ENCODE results near the gene SYP. TPM values are rescaled to one million over a fixed set of nuclear protein-coding genes. Genes with fewer than 3 reads are reported as not detected.

Gene SYP
- total RNA-seq, 1 donor from 2014 or later: 1.6 TPM

DNA sequence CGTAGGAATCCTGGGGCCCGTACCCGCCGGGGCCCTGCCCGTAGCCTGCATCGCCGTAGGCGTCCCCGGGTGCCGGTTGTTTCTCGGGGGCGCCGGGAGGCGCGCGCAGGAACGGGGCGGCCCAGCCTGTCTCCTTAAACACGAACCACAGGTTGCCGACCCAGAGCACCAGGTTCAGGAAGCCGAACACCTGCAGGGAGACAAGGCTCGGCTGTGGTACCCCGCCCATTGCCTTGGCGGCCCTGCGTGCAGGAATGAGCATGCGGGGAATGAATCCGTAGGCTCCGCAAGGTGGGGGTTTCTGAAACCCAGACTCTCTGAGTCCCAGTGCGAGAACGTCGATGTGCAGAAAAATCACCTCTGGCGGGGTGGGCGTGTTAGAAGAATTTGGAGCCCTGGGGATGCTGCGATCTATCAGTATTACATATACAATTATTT, 8.4 kb downstream of the SYP start:
- no peaks in the 10 kb centered on the region for H3K36me3 ChIP-seq (ENCODE audit: insufficient read depth, low read length)
- H3K36me3 Mint-ChIP-seq (ENCODE audit: low read depth, unreplicated experiment): no peaks in the 10 kb centered on the region
- TF ChIP-seq CTCF (IDR thresholded peaks at IDR 0.05; ENCODE audit: insufficient read depth, low read depth, low read length) (no peak), EZH2 (IDR thresholded peaks at IDR 0.05; ENCODE audit: insufficient read depth, low read length) (no peak)
- H3K27me3 Mint-ChIP-seq (ENCODE audit: low read depth, unreplicated experiment): no peaks in the 10 kb centered on the region
- DNase-seq (ENCODE audit: low read depth) (no peak), FAIRE-seq (no peak)
- H3K4me1 ChIP-seq (ENCODE audit: insufficient read depth, low read length): no peaks in the 10 kb centered on the region
- no peak overlapping the region for H3K27ac Mint-ChIP-seq (ENCODE audit: unreplicated experiment)
- H3K4me1 Mint-ChIP-seq (ENCODE audit: low read depth, unreplicated experiment): peaks cover 1% of the 10 kb centered on the region
- H3K4me3 ChIP-seq (ENCODE audit: insufficient read depth, low read depth, low read length): peak overlapping the region; percentile 74
- peak overlapping the region; percentile 86 for H3K9ac ChIP-seq (ENCODE audit: low read length)
- no peaks in the 10 kb centered on the region for H4K20me1 ChIP-seq (ENCODE audit: insufficient read depth, low read length)
- H3K9me3 ChIP-seq (ENCODE audit: insufficient read depth, low read depth, low read length): no peaks in the 10 kb centered on the region
- peak overlapping the region; percentile 68 for H3K27ac ChIP-seq (ENCODE audit: low read depth, low read length)
- H2AFZ ChIP-seq (ENCODE audit: low read depth, low read length): peak overlapping the region; percentile 56
- H3K4me2 ChIP-seq (ENCODE audit: low read length): peak overlapping the region; percentile 86
- peak overlapping the region; percentile 87 for H3K4me3 Mint-ChIP-seq (ENCODE audit: unreplicated experiment)
- H3K79me2 ChIP-seq (ENCODE audit: insufficient read depth, low read length): no peaks in the 10 kb centered on the region
- H3K27me3 ChIP-seq (ENCODE audit: insufficient read depth, low read length): no peaks in the 10 kb centered on the region
- H3K9me3 Mint-ChIP-seq (ENCODE audit: unreplicated experiment): no peaks in the 10 kb centered on the region

DNA sequence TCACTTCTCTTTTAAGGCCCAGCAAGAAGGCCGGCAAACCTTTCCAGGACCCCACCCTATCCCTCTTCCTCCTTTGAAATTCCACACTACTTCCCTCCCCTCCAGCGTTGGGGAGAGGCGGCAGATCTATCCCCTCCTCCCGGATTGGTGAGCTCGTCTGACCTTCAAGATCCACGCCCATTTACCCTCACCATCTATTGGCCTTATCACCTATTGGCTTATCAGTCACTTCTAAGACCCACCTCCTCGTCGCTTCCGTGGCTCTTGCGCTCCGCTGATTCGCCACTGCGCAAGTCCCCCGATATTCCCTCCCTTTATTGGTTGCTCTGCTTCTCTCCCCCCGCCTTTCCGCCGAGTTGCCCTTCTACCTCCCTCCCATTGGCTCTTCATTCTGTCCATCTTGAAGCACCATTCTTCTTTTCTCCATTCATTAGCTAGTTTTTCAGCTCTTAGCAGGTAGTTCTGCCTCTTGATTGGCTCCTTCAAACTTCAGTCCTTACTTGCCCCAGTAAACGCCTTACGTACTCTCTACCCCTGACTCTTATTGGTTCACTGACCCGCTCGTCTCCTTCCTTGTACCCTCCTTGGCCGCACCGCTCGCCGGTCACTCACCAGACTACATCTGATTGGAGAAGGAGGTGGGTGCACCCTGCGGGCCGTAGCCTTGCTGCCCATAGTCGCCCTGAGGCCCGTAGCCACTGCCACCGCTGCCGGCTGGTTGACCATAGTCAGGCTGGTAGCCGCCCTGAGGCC, 9.0 kb downstream of the SYP start:
- Histone ChIP-seq H3K4me3 (ENCODE audit: insufficient read depth, low read depth, low read length) (peak overlapping the region; percentile 74), H3K36me3 (ENCODE audit: insufficient read depth, low read length) (no peaks in the 10 kb centered on the region), H3K9me3 (ENCODE audit: insufficient read depth, low read depth, low read length) (no peaks in the 10 kb centered on the region), H3K27ac (ENCODE audit: low read depth, low read length) (peak overlapping the region; percentile 68), H3K9ac (ENCODE audit: low read length) (peak overlapping the region; percentile 86), H3K27me3 (ENCODE audit: insufficient read depth, low read length) (no peaks in the 10 kb centered on the region), H4K20me1 (ENCODE audit: insufficient read depth, low read length) (no peaks in the 10 kb centered on the region), H2AFZ (ENCODE audit: low read depth, low read length) (peak overlapping the region; percentile 56), H3K79me2 (ENCODE audit: insufficient read depth, low read length) (no peaks in the 10 kb centered on the region), H3K4me2 (ENCODE audit: low read length) (peak overlapping the region; percentile 86), H3K4me1 (ENCODE audit: insufficient read depth, low read length) (no peaks in the 10 kb centered on the region)
- DNase-seq (ENCODE audit: low read depth) (peak; percentile 100), FAIRE-seq (peak; percentile 100)
- H3K9me3 Mint-ChIP-seq (ENCODE audit: unreplicated experiment): no peaks in the 10 kb centered on the region
- H3K27ac Mint-ChIP-seq (ENCODE audit: unreplicated experiment): peak overlapping the region; percentile 87
- peaks cover 1% of the 10 kb centered on the region for H3K4me1 Mint-ChIP-seq (ENCODE audit: low read depth, unreplicated experiment)
- TF ChIP-seq CTCF (IDR thresholded peaks at IDR 0.05; ENCODE audit: insufficient read depth, low read depth, low read length) (no peak), EZH2 (IDR thresholded peaks at IDR 0.05; ENCODE audit: insufficient read depth, low read length) (no peak)
- no peaks in the 10 kb centered on the region for H3K36me3 Mint-ChIP-seq (ENCODE audit: low read depth, unreplicated experiment)
- H3K27me3 Mint-ChIP-seq (ENCODE audit: low read depth, unreplicated experiment): no peaks in the 10 kb centered on the region
- H3K4me3 Mint-ChIP-seq (ENCODE audit: unreplicated experiment): peak overlapping the region; percentile 87

DNA sequence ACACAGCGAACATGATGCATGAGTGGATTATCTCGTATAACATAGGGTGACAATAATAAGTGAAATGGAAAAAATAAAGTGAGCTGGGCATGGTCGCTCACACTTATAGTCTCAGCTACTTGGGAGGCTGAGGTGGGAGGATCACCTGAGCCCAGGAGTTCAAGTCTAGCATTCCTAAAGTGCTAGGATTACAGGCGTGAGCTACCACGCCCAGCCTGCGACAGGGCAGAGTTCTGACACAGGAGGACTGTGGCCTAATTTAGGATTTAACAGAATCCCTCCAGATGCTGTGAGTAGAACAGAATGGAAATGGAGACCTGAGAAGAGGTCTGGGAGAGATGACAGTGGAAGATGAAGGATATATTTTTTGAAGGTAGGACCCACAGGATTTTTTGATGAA, 10.4 kb downstream of the SYP start:
- no peak overlapping the region for H3K27ac ChIP-seq (ENCODE audit: low read depth, low read length)
- Mint-ChIP-seq H3K27ac (ENCODE audit: unreplicated experiment) (no peak overlapping the region), H3K4me3 (ENCODE audit: unreplicated experiment) (peak overlapping the region; percentile 87), H3K9me3 (ENCODE audit: unreplicated experiment) (no peaks in the 10 kb centered on the region), H3K36me3 (ENCODE audit: low read depth, unreplicated experiment) (no peaks in the 10 kb centered on the region), H3K27me3 (ENCODE audit: low read depth, unreplicated experiment) (no peaks in the 10 kb centered on the region), H3K4me1 (ENCODE audit: low read depth, unreplicated experiment) (peaks cover 1% of the 10 kb centered on the region)
- H3K36me3 ChIP-seq (ENCODE audit: insufficient read depth, low read length): no peaks in the 10 kb centered on the region
- FAIRE-seq (peak; percentile 20), DNase-seq (ENCODE audit: low read depth) (no peak)
- H3K9me3 ChIP-seq (ENCODE audit: insufficient read depth, low read depth, low read length): no peaks in the 10 kb centered on the region
- H3K27me3 ChIP-seq (ENCODE audit: insufficient read depth, low read length): no peaks in the 10 kb centered on the region
- no peaks in the 10 kb centered on the region for H4K20me1 ChIP-seq (ENCODE audit: insufficient read depth, low read length)
- no peak overlapping the region for H3K9ac ChIP-seq (ENCODE audit: low read length)
- TF ChIP-seq CTCF (IDR thresholded peaks at IDR 0.05; ENCODE audit: insufficient read depth, low read depth, low read length) (no peak), EZH2 (IDR thresholded peaks at IDR 0.05; ENCODE audit: insufficient read depth, low read length) (no peak)
- H3K4me1 ChIP-seq (ENCODE audit: insufficient read depth, low read length): no peaks in the 10 kb centered on the region
- H3K4me3 ChIP-seq (ENCODE audit: insufficient read depth, low read depth, low read length): no peak overlapping the region
- H3K4me2 ChIP-seq (ENCODE audit: low read length): peak overlapping the region; percentile 78
- no peak overlapping the region for H2AFZ ChIP-seq (ENCODE audit: low read depth, low read length)
- H3K79me2 ChIP-seq (ENCODE audit: insufficient read depth, low read length): no peaks in the 10 kb centered on the region
